ENCODE measurements around the gene MORN1.
"Not testable (repeated sequence)": the region's sequence is repeated elsewhere in the genome, so short reads cannot be mapped to it uniquely, and the experiment has no call there.

GRCh38 chr1:2327162-2327561 lies 64.2 kb downstream of the MORN1 start:
- not testable (repeated sequence) for TF ChIP-seq CTCF (IDR thresholded peaks at IDR 0.05; ENCODE audit: poor library complexity, severe bottlenecking); EZH2 (IDR thresholded peaks at IDR 0.05; ENCODE audit: borderline replicate concordance, insufficient read depth, low read length, poor library complexity, severe bottlenecking); RAD21 (conservative IDR thresholded peaks at IDR 0.05); REST (IDR thresholded peaks at IDR 0.05; ENCODE audit: borderline replicate concordance)

Data from neural cell (in vitro differentiated cells).